HG03135 (cell line): Measurements from ENCODE around the gene DOCK4.

Experiments used
- ATAC-seq: cut with Tn5 transposase; IDR thresholded peaks from one replicate; pipeline ENCODE4 v1.9.1; 2021; ENCODE audit warnings: mild to moderate bottlenecking, moderate library complexity; ENCODE audit not compliant: unreplicated experiment

Gene DOCK4

GRCh38 chr7:112018305-112019030 is 187.7 kb downstream of the DOCK4 start:
- no peak for ATAC-seq

DNA sequence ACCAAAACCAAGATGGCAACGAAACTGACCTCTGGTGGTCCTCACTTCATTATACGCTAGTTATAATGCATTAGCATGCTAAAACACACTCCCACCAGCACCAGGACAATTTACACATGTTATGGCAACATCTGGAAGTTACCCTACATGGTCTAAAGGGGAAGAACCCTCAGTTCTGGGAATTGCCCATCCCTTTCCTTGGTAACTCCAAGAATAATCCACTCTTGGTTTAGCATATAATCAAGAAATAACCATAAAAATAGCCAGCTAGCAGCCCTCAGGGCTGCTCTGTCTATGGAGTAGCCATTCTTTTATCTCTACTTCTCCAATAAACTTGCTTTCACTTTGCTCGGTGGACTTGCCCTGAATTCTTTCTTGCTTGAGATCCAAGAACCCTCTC is 191.1 kb downstream of the DOCK4 start:
- ATAC-seq: no peak

DNA sequence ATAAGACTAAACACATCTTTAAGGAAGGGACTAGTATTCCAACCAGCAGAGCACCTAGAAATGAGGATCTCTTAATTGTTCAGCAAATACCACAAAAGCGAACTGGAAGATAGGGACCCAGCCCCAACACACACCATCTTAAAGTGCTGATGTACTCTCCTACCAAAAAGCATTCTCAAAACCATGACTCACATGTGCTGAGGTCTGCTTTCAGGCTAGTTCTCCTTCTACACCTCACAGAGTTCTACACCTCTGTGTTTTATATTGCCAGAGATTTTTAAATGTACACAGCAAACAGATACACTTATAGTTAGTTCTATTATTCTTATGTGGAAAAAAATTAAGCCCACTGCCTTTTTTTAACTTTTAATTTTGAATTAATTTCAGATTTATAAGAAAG is 191.9 kb downstream of the DOCK4 start:
- ATAC-seq: no peak

- ATAC-seq: no peak
These were observed 192.9 kb downstream of the DOCK4 start for GRCh38 chr7:112013274-112013673.

- ATAC-seq: no peak
These were observed 194.0 kb downstream of the DOCK4 start for GRCh38 chr7:112012242-112012641.

DNA sequence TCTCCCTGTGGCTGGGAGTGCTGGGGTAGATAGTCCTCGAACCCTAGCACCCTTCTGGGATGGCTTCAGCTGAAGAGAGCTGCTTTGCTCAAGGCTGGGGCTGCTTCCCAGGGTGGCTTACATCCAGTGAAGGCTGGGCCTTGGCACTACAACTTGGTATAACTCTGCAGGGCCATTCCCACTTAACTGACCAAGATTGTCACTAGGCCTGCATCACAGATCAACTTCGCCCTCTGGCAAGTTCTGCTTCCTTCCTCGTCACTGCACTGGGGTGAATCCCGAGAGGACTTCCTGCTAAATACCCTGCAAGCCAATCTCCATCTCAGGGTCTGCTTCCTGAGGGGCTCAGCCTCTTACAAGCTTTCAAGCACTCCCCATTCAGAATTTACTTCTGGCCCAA is 195.2 kb downstream of the DOCK4 start:
- no peak for ATAC-seq

- no peak for ATAC-seq
These were observed 196.1 kb downstream of the DOCK4 start for GRCh38 chr7:112010109-112010508.

- no peak for ATAC-seq
These were observed 197.1 kb downstream of the DOCK4 start for GRCh38 chr7:112009081-112009480.

GRCh38 chr7:112007185-112007584 is 199.0 kb downstream of the DOCK4 start:
- ATAC-seq: no peak

DNA sequence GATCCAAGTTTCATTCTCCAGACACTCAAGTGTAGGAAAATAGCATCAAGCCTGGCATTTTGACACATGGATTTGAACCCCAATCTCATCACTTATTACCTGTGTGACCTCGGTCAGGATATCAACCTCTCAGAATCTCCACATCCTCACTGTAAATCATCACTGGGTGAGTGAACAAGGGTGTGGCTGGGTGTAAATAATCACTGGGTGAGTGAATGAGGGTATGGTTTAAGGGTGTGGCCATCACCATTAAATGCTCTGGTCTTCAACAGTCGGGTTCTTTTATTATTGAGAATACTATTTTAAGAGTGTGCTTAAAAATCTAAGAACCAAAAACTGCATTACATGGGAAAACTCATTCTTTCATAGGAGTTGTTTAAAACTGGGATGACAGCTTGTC is 200.1 kb downstream of the DOCK4 start:
- ATAC-seq: no peak

DNA sequence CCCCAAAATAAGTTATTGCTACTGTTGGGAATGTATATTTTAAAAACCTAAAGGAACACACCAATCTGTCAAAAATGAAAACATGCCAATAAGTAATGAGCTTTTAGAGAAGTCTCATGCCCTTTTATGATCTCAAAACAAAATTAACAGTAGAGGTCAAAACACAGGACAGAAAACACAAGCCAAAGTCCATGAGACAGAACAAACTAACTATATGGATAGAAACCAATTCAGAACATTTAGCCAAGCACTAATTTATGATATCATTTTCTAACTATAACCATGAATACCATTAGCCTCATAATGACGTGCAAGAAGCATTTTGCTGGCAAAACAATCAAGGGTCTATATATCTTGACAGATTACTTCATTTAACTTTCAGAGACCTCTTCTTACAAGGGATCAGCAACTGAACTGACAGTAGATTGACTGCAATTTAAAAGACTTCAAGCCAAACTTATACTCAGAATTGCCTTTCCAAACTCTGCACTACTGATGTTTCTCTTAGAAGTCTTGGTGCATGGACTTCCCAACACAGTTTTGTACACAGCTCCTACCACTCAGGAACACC is 200.9 kb downstream of the DOCK4 start:
- no peak for ATAC-seq

GRCh38 chr7:112001091-112001826 is 204.9 kb downstream of the DOCK4 start:
- no peak for ATAC-seq

GRCh38 chr7:111998326-111998725 is 207.9 kb downstream of the DOCK4 start:
- ATAC-seq: no peak

DNA sequence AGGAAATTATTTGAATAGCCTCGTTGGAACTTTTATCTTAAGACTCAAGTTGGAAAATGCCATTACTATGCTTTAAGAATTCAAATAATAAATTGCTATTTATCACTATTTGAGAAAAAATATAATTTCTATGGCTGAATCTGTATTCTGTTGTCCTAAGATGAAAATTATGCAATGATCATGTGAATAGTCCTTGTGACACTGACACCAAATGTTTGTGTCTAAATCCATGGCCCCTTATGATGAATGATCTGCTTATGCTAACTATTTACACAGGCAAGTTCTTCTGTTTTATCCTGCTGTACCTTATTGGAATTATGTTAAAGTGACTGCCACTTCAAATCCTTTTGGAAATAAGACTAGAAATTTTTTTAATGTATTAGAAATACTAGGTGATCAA is 208.7 kb downstream of the DOCK4 start:
- no peak for ATAC-seq

DNA sequence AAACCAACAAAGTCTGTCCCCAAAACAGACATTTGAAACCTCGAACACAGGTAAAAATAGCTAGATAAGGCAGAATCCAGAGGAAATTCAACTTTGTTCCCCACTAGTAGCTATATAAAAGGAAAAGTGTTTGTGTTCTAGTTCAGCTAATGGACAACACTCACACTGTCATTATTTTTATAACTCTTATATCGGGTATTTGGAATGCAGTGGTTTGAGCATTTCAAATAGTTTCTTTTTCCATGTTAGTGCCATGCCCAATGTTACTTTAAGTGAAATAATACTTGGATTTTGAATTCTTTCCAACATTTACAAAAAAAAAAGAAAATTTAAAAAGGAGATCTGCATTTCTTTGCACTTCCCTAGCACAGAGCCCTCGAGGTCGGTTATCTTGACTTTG is 213.6 kb downstream of the DOCK4 start:
- ATAC-seq: no peak

DNA sequence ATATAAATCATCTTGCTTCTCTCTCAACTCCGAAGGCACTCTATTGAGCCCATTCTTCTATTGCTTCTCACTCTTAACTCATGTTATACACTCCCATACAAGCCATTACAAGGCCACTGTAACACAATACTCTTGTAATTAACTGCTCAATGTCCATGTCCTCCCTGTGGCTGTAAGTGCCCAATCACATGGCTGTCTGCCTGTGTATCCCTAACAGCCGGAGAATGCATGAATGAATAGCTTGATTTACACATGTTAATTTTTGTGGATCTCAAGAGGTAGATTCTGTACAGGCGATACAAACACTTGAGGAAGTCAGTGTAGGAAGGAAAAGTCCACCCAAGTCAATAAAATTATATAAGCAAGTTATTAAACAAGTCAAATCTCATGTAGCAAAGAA is 215.6 kb downstream of the DOCK4 start:
- no peak for ATAC-seq

- no peak for ATAC-seq
These were observed 218.3 kb downstream of the DOCK4 start for GRCh38 chr7:111987886-111988285.

GRCh38 chr7:111987115-111987826 is 218.9 kb downstream of the DOCK4 start:
- no peak for ATAC-seq

DNA sequence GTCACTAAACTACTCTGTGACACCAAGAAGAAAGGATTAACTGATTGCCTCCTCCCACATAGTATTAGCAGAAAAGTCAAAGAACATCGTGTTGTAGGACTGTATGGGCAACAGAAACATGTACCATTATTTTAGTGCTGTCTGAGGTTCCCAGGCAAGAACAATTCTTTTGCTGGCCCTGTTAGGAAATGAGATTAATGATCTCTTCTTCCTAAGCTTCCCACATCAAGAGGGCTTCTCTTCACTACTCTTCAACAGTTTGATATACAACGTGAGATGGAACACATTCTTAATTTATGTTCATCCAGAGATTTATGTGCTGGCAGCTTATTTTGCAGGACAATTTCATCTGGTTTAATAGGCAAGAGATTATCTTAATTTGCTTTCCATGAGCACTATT is 219.6 kb downstream of the DOCK4 start:
- ATAC-seq: no peak

DNA sequence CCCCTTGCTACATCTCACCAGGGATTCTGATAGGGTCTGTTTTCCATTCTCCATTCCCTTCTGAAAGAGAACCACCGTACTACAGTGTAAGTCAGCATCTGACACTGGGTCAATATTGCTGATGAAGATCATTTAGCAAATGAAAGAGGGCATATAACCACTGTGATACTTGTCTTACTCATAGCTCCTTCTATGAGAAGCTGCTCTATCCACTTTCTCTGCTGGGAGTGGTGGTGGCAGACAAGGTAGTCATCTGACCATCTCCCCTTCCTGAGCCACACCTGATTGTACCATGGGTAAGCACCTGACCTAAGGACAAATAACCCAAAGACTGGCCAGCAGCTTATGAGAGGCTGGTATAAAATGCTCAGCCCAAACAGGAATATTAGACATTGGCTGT is 220.4 kb downstream of the DOCK4 start:
- ATAC-seq: no peak

GRCh38 chr7:111982804-111983203 is 223.4 kb downstream of the DOCK4 start:
- no peak for ATAC-seq

DNA sequence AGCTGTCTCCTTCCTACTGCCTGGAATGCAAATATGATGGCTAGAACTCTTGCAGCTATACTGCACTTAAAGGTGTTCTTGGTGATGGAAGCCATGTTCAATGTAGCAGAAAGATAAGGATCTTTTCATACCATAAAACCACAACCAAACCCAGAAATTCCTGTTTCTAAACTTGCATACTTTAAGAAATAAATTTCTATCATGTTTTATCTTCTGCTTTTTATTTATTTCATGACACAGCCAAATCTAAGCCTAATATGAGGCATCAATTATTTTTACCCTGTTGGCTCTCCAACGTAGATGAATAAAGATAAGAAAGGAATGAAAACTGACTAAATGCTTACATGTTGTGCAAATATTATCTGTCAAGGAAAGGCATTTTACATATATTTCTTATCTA is 224.1 kb downstream of the DOCK4 start:
- no peak for ATAC-seq
